WTC11 (cell line): ENCODE results near the gene RETREG1. TPM values are rescaled to one million over a fixed set of nuclear protein-coding genes. Genes with fewer than 3 reads are reported as not detected.

ENCODE experiments used
- ATAC-seq: fragments of 200-7000 bp; cut with Tn5 transposase; 2 replicates; pipeline ENCODE4 v1.10.0; 2021; ENCODE audit warnings: mild to moderate bottlenecking, moderate library complexity
- CTCF ChIA-PET: fragments of 300-600 bp; sonication (Branson Sonifier 250); formaldehyde crosslinking; loops from one replicate; lab custom pipeline; 2021; ENCODE audit warnings: antibody characterized with exemption; lab: Charles Lee
- POLR2A ChIA-PET: fragments of 350-600 bp; sonication (Branson Sonifier 250); formaldehyde crosslinking; loops from one replicate; lab custom pipeline; 2021; ENCODE audit warnings: antibody characterized with exemption; lab: Charles Lee
- DNase-seq: peaks from one replicate; pipeline ENCODE4 v3.0.0; 2021; ENCODE audit warnings: low spot score
- H3K27ac Mint-ChIP-seq: 2 replicates; pipeline ENCODE4 v1.8.0; 2021; ENCODE audit warnings: mixed read lengths
- H3K27me3 Mint-ChIP-seq: 2 replicates; pipeline ENCODE4 v1.8.0; 2021; ENCODE audit warnings: low read depth, mild to moderate bottlenecking, moderate library complexity, mixed read lengths
- H3K36me3 Mint-ChIP-seq: 2 replicates; pipeline ENCODE4 v1.8.0; 2021; ENCODE audit warnings: mixed read lengths
- H3K4me1 Mint-ChIP-seq: 2 replicates; pipeline ENCODE4 v1.8.0; 2022; ENCODE audit warnings: mixed read lengths
- H3K4me3 Mint-ChIP-seq: 2 replicates; pipeline ENCODE4 v1.8.0; 2021; ENCODE audit warnings: mild to moderate bottlenecking, moderate library complexity, mixed read lengths
- H3K9me3 Mint-ChIP-seq: 2 replicates; pipeline ENCODE4 v1.8.0; 2021; ENCODE audit warnings: mixed read lengths
- CBFB ChIP-seq: sonication (generic); formaldehyde crosslinking; IDR thresholded peaks from 2 replicates; pipeline ENCODE4 v1.8.1; 2022; ENCODE audit warnings: mild to moderate bottlenecking, low read depth, missing genetic modification reagents
- FOXP1 ChIP-seq: sonication (generic); formaldehyde crosslinking; IDR thresholded peaks from 2 replicates; pipeline ENCODE4 v1.8.0; 2022; ENCODE audit warnings: missing genetic modification reagents, mild to moderate bottlenecking, moderate library complexity, borderline replicate concordance
- JAZF1 ChIP-seq: fragments of 250-450 bp; sonication (Bioruptor Pico); IDR thresholded peaks from 2 replicates; pipeline ENCODE4 v1.9.0; 2021; ENCODE audit warnings: moderate library complexity, mild to moderate bottlenecking, inconsistent platforms
- SMAD3 ChIP-seq: sonication (generic); formaldehyde crosslinking; IDR thresholded peaks from 2 replicates; pipeline ENCODE4 v1.8.0; 2022; ENCODE audit warnings: missing genetic modification reagents, mild to moderate bottlenecking, borderline replicate concordance
- TEAD4 ChIP-seq: sonication (generic); formaldehyde crosslinking; IDR thresholded peaks from 2 replicates; pipeline ENCODE4 v1.8.0; 2022; ENCODE audit warnings: mild to moderate bottlenecking, missing genetic modification reagents
- ZNF416 ChIP-seq: fragments of 250-450 bp; sonication (Bioruptor Pico); IDR thresholded peaks from 2 replicates; pipeline ENCODE4 v1.9.0; 2021; ENCODE audit warnings: mild to moderate bottlenecking, inconsistent platforms
- ZNF423 ChIP-seq: fragments of 250-450 bp; sonication (Bioruptor Pico); IDR thresholded peaks from 2 replicates; pipeline ENCODE4 v2.1.2; 2022; ENCODE audit warnings: mild to moderate bottlenecking, moderate library complexity
- total RNA-seq: library from RNA; stranded (reverse); gene quantifications from 3 replicates; pipeline ENCODE4 v1.2.3, GENCODE V29; 2021
- TF ChIP-seq, protein P1 (sequence below): fragments of 250-450 bp; sonication (Bioruptor Pico); IDR thresholded peaks from 2 replicates; pipeline ENCODE4 v1.9.0; 2021; ENCODE audit warnings: mild to moderate bottlenecking, borderline replicate concordance
- TF ChIP-seq, protein P2 (sequence below): sonication (generic); formaldehyde crosslinking; IDR thresholded peaks from 2 replicates; pipeline ENCODE4 v1.8.1; 2022; ENCODE audit warnings: missing genetic modification reagents, borderline replicate concordance
- TF ChIP-seq, protein P3 (sequence below): sonication (generic); formaldehyde crosslinking; IDR thresholded peaks from 2 replicates; pipeline ENCODE4 v1.8.0; 2022; ENCODE audit warnings: missing genetic modification reagents
- TF ChIP-seq, protein P4 (sequence below): sonication (generic); formaldehyde crosslinking; IDR thresholded peaks from 2 replicates; pipeline ENCODE4 v1.8.1; 2023; ENCODE audit warnings: mild to moderate bottlenecking, missing genetic modification reagents, borderline replicate concordance
- TF ChIP-seq, protein P5 (sequence below): fragments of 200-600 bp; IDR thresholded peaks from 2 replicates; pipeline ENCODE4 v1.8.0; 2022; ENCODE audit warnings: antibody characterized with exemption

RETREG1 gene
- total RNA-seq, 1 experiment from 2014 or later: 2.2 TPM

DNA sequence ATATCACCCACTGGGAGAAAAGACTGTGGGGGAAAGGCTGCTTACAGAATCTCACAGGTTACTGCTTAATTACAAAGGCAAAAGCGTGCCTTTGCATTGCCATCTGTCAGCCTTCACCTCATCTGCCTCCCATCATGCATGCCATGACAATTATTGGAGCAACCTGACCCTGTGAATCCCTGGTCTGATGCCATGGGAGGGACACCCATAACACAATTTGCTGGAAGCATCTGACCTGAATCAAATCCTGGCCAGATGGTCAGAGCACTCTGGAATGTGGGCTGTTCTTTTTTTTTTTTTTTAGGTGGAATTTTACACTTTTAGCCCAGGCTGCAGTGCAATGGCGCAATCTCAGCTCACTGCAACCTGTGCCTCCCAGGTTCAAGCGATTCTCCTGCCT is 11.6 kb upstream of the RETREG1 start:
- CTCF ChIA-PET: no interaction called here
- H3K9me3 Mint-ChIP-seq: no peaks in the 10 kb centered on the region
- H3K27me3 Mint-ChIP-seq: no peaks in the 10 kb centered on the region; the same call in none of the 2 replicates
- POLR2A ChIA-PET: no interaction called here
- TF ChIP-seq, protein P1, sequence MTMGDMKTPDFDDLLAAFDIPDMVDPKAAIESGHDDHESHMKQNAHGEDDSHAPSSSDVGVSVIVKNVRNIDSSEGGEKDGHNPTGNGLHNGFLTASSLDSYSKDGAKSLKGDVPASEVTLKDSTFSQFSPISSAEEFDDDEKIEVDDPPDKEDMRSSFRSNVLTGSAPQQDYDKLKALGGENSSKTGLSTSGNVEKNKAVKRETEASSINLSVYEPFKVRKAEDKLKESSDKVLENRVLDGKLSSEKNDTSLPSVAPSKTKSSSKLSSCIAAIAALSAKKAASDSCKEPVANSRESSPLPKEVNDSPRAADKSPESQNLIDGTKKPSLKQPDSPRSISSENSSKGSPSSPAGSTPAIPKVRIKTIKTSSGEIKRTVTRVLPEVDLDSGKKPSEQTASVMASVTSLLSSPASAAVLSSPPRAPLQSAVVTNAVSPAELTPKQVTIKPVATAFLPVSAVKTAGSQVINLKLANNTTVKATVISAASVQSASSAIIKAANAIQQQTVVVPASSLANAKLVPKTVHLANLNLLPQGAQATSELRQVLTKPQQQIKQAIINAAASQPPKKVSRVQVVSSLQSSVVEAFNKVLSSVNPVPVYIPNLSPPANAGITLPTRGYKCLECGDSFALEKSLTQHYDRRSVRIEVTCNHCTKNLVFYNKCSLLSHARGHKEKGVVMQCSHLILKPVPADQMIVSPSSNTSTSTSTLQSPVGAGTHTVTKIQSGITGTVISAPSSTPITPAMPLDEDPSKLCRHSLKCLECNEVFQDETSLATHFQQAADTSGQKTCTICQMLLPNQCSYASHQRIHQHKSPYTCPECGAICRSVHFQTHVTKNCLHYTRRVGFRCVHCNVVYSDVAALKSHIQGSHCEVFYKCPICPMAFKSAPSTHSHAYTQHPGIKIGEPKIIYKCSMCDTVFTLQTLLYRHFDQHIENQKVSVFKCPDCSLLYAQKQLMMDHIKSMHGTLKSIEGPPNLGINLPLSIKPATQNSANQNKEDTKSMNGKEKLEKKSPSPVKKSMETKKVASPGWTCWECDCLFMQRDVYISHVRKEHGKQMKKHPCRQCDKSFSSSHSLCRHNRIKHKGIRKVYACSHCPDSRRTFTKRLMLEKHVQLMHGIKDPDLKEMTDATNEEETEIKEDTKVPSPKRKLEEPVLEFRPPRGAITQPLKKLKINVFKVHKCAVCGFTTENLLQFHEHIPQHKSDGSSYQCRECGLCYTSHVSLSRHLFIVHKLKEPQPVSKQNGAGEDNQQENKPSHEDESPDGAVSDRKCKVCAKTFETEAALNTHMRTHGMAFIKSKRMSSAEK: no peak
- TF ChIP-seq, protein P2, sequence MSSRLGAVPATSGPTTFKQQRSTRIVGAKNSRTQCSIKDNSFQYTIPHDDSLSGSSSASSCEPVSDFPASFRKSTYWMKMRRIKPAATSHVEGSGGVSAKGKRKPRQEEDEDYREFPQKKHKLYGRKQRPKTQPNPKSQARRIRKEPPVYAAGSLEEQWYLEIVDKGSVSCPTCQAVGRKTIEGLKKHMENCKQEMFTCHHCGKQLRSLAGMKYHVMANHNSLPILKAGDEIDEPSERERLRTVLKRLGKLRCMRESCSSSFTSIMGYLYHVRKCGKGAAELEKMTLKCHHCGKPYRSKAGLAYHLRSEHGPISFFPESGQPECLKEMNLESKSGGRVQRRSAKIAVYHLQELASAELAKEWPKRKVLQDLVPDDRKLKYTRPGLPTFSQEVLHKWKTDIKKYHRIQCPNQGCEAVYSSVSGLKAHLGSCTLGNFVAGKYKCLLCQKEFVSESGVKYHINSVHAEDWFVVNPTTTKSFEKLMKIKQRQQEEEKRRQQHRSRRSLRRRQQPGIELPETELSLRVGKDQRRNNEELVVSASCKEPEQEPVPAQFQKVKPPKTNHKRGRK (CRISPR knock-in tag): no peak
- TF ChIP-seq FOXP1 (CRISPR knock-in tag) (no peak), SMAD3 (CRISPR knock-in tag) (no peak), TEAD4 (no peak)
- TF ChIP-seq, protein P3, sequence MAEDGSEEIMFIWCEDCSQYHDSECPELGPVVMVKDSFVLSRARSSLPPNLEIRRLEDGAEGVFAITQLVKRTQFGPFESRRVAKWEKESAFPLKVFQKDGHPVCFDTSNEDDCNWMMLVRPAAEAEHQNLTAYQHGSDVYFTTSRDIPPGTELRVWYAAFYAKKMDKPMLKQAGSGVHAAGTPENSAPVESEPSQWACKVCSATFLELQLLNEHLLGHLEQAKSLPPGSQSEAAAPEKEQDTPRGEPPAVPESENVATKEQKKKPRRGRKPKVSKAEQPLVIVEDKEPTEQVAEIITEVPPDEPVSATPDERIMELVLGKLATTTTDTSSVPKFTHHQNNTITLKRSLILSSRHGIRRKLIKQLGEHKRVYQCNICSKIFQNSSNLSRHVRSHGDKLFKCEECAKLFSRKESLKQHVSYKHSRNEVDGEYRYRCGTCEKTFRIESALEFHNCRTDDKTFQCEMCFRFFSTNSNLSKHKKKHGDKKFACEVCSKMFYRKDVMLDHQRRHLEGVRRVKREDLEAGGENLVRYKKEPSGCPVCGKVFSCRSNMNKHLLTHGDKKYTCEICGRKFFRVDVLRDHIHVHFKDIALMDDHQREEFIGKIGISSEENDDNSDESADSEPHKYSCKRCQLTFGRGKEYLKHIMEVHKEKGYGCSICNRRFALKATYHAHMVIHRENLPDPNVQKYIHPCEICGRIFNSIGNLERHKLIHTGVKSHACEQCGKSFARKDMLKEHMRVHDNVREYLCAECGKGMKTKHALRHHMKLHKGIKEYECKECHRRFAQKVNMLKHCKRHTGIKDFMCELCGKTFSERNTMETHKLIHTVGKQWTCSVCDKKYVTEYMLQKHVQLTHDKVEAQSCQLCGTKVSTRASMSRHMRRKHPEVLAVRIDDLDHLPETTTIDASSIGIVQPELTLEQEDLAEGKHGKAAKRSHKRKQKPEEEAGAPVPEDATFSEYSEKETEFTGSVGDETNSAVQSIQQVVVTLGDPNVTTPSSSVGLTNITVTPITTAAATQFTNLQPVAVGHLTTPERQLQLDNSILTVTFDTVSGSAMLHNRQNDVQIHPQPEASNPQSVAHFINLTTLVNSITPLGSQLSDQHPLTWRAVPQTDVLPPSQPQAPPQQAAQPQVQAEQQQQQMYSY (CRISPR knock-in tag): no peak
- TF ChIP-seq, protein P4, sequence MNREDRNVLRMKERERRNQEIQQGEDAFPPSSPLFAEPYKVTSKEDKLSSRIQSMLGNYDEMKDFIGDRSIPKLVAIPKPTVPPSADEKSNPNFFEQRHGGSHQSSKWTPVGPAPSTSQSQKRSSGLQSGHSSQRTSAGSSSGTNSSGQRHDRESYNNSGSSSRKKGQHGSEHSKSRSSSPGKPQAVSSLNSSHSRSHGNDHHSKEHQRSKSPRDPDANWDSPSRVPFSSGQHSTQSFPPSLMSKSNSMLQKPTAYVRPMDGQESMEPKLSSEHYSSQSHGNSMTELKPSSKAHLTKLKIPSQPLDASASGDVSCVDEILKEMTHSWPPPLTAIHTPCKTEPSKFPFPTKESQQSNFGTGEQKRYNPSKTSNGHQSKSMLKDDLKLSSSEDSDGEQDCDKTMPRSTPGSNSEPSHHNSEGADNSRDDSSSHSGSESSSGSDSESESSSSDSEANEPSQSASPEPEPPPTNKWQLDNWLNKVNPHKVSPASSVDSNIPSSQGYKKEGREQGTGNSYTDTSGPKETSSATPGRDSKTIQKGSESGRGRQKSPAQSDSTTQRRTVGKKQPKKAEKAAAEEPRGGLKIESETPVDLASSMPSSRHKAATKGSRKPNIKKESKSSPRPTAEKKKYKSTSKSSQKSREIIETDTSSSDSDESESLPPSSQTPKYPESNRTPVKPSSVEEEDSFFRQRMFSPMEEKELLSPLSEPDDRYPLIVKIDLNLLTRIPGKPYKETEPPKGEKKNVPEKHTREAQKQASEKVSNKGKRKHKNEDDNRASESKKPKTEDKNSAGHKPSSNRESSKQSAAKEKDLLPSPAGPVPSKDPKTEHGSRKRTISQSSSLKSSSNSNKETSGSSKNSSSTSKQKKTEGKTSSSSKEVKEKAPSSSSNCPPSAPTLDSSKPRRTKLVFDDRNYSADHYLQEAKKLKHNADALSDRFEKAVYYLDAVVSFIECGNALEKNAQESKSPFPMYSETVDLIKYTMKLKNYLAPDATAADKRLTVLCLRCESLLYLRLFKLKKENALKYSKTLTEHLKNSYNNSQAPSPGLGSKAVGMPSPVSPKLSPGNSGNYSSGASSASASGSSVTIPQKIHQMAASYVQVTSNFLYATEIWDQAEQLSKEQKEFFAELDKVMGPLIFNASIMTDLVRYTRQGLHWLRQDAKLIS (CRISPR knock-in tag): no peak
- TF ChIP-seq, all 79 proteins: peak for 0
- DNase-seq: no peak
- no peak for ATAC-seq
- peaks cover 4% of the 10 kb centered on the region; the same call in 1 of the 2 replicates for H3K4me1 Mint-ChIP-seq
- no peak overlapping the region for H3K4me3 Mint-ChIP-seq
- no peak overlapping the region for H3K27ac Mint-ChIP-seq
- no peaks in the 10 kb centered on the region for H3K36me3 Mint-ChIP-seq

DNA sequence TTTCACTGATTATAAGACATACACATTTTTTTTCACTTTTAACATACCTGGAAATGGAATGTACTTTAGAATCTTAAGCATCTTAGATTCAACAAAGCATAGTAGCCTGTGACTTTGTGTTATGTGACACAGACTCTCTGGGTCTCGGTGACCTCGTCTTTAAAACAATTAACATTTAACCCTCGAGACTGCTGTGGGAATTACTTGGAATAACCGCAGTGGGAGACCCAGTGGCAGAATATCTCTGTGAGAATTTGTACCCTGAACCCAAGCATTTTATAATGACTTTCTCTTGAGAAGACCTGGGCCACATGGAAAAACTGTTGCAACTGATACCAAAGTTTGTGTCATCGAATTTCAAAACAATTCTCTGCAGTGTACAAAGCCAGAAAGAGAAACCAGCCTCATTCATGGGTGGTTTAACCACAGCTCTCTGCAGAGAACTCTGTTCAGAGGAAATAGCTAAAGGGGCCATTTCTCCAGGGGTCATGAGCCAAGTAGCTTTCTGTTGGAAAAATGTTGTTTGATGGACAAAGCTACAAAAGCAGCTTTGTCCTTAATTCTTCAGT is 10.0 kb upstream of the RETREG1 start:
- CTCF ChIA-PET: interaction anchor here (0.5 to 1.3 kb wide), 3 partner anchors 10 to 171 kb away, joined by 3 read pairs; partner anchors contain the start of gene RETREG1
- DNase-seq (no peak), ATAC-seq (no peak)
- Mint-ChIP-seq H3K4me3 (no peak overlapping the region), H3K27ac (no peak overlapping the region), H3K4me1 (peaks cover 1% of the 10 kb centered on the region; the same call in 1 of the 2 replicates), H3K36me3 (no peaks in the 10 kb centered on the region), H3K9me3 (no peaks in the 10 kb centered on the region), H3K27me3 (no peaks in the 10 kb centered on the region; the same call in none of the 2 replicates)
- POLR2A ChIA-PET: no interaction called here
- TF ChIP-seq, protein P1: no peak
- no peak for TF ChIP-seq JAZF1 (CRISPR knock-in tag)
- no peak for TF ChIP-seq ZNF423 (CRISPR knock-in tag)
- TF ChIP-seq, protein P5, sequence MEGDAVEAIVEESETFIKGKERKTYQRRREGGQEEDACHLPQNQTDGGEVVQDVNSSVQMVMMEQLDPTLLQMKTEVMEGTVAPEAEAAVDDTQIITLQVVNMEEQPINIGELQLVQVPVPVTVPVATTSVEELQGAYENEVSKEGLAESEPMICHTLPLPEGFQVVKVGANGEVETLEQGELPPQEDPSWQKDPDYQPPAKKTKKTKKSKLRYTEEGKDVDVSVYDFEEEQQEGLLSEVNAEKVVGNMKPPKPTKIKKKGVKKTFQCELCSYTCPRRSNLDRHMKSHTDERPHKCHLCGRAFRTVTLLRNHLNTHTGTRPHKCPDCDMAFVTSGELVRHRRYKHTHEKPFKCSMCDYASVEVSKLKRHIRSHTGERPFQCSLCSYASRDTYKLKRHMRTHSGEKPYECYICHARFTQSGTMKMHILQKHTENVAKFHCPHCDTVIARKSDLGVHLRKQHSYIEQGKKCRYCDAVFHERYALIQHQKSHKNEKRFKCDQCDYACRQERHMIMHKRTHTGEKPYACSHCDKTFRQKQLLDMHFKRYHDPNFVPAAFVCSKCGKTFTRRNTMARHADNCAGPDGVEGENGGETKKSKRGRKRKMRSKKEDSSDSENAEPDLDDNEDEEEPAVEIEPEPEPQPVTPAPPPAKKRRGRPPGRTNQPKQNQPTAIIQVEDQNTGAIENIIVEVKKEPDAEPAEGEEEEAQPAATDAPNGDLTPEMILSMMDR: no peak
- TF ChIP-seq CBFB (CRISPR knock-in tag): no peak
- TF ChIP-seq ZNF416 (CRISPR knock-in tag): no peak
